IMR-90 (cell line): ENCODE measurements around the gene FLVCR1. TPM values are rescaled to one million over a fixed set of nuclear protein-coding genes. Genes with fewer than 3 reads are reported as not detected.
"Not testable (repeated sequence)": the region's sequence is repeated elsewhere in the genome, so short reads cannot be mapped to it uniquely, and the experiment has no call there.

Experiments used
- ATAC-seq: fragments of 200-7000 bp; cut with Tn5 transposase; 2 replicates; pipeline ENCODE4 v1.9.1; 2020; ENCODE audit warnings: low read depth, mild to moderate bottlenecking, moderate library complexity
- BruUV-seq: library from RNA; stranded (reverse); fragments of 400-500 nt; replicated peaks from 2 replicates; lab custom pipeline; 2021; lab: Mats Ljungman, UMichigan
- CTCF ChIA-PET: fragments of 300-600 bp; formaldehyde crosslinking; extraction: SDS; loops from one replicate; lab custom pipeline; 2021; ENCODE audit warnings: antibody characterized with exemption; lab: Yijun Ruan, JAX
- POLR2A ChIA-PET: fragments of 300-600 bp; sonication (Branson Sonifier 250); formaldehyde crosslinking; loops from one replicate; lab custom pipeline; 2022; ENCODE audit warnings: antibody characterized with exemption; ENCODE audit not compliant: unreplicated experiment; lab: Charles Lee
- DNase-seq: peaks from one replicate; pipeline ENCODE4 v3.0.0; 2013
- H2AFZ ChIP-seq: replicated peaks from 2 replicates; pipeline ENCODE3; 2013; ENCODE audit warnings: low read length, mild to moderate bottlenecking; ENCODE audit not compliant: poor library complexity
- H2AK5ac ChIP-seq: 2 replicates; pipeline ENCODE4 v1.6.1; 2013; ENCODE audit warnings: low read depth, low read length, inconsistent platforms
- H2AK9ac ChIP-seq: replicated peaks from 2 replicates; pipeline ENCODE3; 2013; ENCODE audit warnings: mild to moderate bottlenecking, low read depth, low read length, moderate library complexity; ENCODE audit not compliant: poor library complexity
- H2BK120ac ChIP-seq: 2 replicates; pipeline ENCODE4 v1.6.1; 2013; ENCODE audit warnings: low read depth, low read length, inconsistent platforms
- H2BK15ac ChIP-seq: 3 replicates; pipeline ENCODE4 v1.6.1; 2013; ENCODE audit warnings: low read depth, low read length, inconsistent platforms
- H2BK20ac ChIP-seq: 2 replicates; pipeline ENCODE4 v1.6.1; 2013; ENCODE audit warnings: low read depth, mild to moderate bottlenecking, inconsistent platforms, low read length, moderate library complexity
- H2BK5ac ChIP-seq: 2 replicates; pipeline ENCODE4 v1.6.1; 2013; ENCODE audit warnings: mild to moderate bottlenecking, low read depth, low read length, inconsistent platforms; ENCODE audit not compliant: poor library complexity, severe bottlenecking
- H3K14ac ChIP-seq: replicated peaks from 2 replicates; pipeline ENCODE4 v1.6.1; 2013; ENCODE audit warnings: low read depth, low read length, inconsistent platforms
- H3K18ac ChIP-seq: 2 replicates; pipeline ENCODE4 v1.6.1; 2013; ENCODE audit warnings: low read depth, low read length, control low read depth
- H3K23ac ChIP-seq: 2 replicates; pipeline ENCODE4 v1.6.1; 2013; ENCODE audit warnings: low read depth, low read length, inconsistent platforms
- H3K27ac ChIP-seq: 2 replicates; pipeline ENCODE4 v1.5.1; 2013; ENCODE audit warnings: mild to moderate bottlenecking, control low read depth, low read length; ENCODE audit not compliant: insufficient read depth
- H3K27me3 ChIP-seq: 2 replicates; pipeline ENCODE4 v1.6.1; 2013; ENCODE audit warnings: low read length; ENCODE audit not compliant: control insufficient read depth, insufficient read depth
- H3K36me3 ChIP-seq: 2 replicates; pipeline ENCODE4 v1.6.1; 2013; ENCODE audit warnings: low read length, mixed read lengths; ENCODE audit not compliant: control insufficient read depth, insufficient read depth
- H3K4ac ChIP-seq: 2 replicates; pipeline ENCODE4 v1.6.1; 2013; ENCODE audit warnings: low read depth, low read length, inconsistent platforms
- H3K4me1 ChIP-seq: 2 replicates; pipeline ENCODE4 v1.6.1; 2013; ENCODE audit warnings: low read length, mixed read lengths; ENCODE audit not compliant: control insufficient read depth, insufficient read depth
- H3K4me2 ChIP-seq: 2 replicates; pipeline ENCODE4 v1.6.1; 2013; ENCODE audit warnings: low read depth, mild to moderate bottlenecking, control low read depth, low read length, moderate library complexity
- H3K4me3 ChIP-seq: 2 replicates; pipeline ENCODE4 v1.5.1; 2013; ENCODE audit warnings: low read depth, mild to moderate bottlenecking, control low read depth, low read length, moderate library complexity; ENCODE audit not compliant: insufficient read depth
- H3K56ac ChIP-seq: 2 replicates; pipeline ENCODE4 v1.6.1; 2013; ENCODE audit warnings: low read length, inconsistent platforms; ENCODE audit not compliant: insufficient read depth; ENCODE audit errors: extremely low read depth
- H3K79me1 ChIP-seq, 2 experiments: 2 replicates each; pipeline ENCODE4 v1.6.1; 2013; ENCODE audit warnings: low read length in 2 of 2, inconsistent platforms in 1 of 2, low read depth in 1 of 2
- H3K9ac ChIP-seq: 2 replicates; pipeline ENCODE4 v1.6.1; 2013; ENCODE audit warnings: low read depth, low read length, control low read depth
- H3K9me1 ChIP-seq: 2 replicates; pipeline ENCODE4 v1.6.1; 2013; ENCODE audit warnings: low read length, inconsistent platforms; ENCODE audit not compliant: insufficient read depth
- H3K9me3 ChIP-seq: 2 replicates; pipeline ENCODE4 v1.6.1; 2013; ENCODE audit warnings: low read length; ENCODE audit not compliant: control insufficient read depth, insufficient read depth
- H4K20me1 ChIP-seq: 2 replicates; pipeline ENCODE4 v1.6.1; 2013; ENCODE audit warnings: low read length, inconsistent platforms; ENCODE audit not compliant: insufficient read depth
- H4K5ac ChIP-seq: 2 replicates; pipeline ENCODE4 v1.6.1; 2013; ENCODE audit warnings: mild to moderate bottlenecking, low read depth, low read length, control low read depth
- H4K8ac ChIP-seq, 2 experiments: 2 replicates each; pipeline ENCODE4 v1.6.1; 2013; ENCODE audit warnings: low read depth in 2 of 2, low read length in 2 of 2, control low read depth in 1 of 2, inconsistent platforms in 1 of 2
- H4K91ac ChIP-seq: 2 replicates; pipeline ENCODE4 v1.6.1; 2013; ENCODE audit warnings: low read depth, low read length, inconsistent platforms; ENCODE audit not compliant: insufficient read depth
- BHLHE40 ChIP-seq: fragments of 150-350 bp; IDR thresholded peaks from 2 replicates; pipeline ENCODE4 v1.6.1; 2016; ENCODE audit warnings: mild to moderate bottlenecking, low read depth, low read length
- CHD1 ChIP-seq: IDR thresholded peaks from 2 replicates; pipeline ENCODE4 v1.6.1; 2012; ENCODE audit warnings: low read depth, low read length, improper control_type of control experiment
- FOS ChIP-seq: fragments of 150-350 bp; IDR thresholded peaks from 2 replicates; pipeline ENCODE4 v1.6.1; 2016; ENCODE audit warnings: low read depth, low read length
- MAFK ChIP-seq: IDR thresholded peaks from 2 replicates; pipeline ENCODE4 v1.6.1; 2012; ENCODE audit warnings: low read depth, low read length, improper control_type of control experiment
- MAZ ChIP-seq: IDR thresholded peaks from 2 replicates; pipeline ENCODE4 v1.6.1; 2012; ENCODE audit warnings: low read depth, mild to moderate bottlenecking, low read length, improper control_type of control experiment, moderate library complexity, borderline replicate concordance
- MXI1 ChIP-seq: IDR thresholded peaks from 2 replicates; pipeline ENCODE4 v1.6.1; 2012; ENCODE audit warnings: low read depth, mild to moderate bottlenecking, low read length, moderate library complexity, borderline replicate concordance
- RAD21 ChIP-seq: IDR thresholded peaks from 2 replicates; pipeline ENCODE4 v1.6.1; 2012; ENCODE audit warnings: low read length, improper control_type of control experiment
- RFX5 ChIP-seq: IDR thresholded peaks from 2 replicates; pipeline ENCODE4 v1.8.0; 2012; ENCODE audit warnings: low read depth, mild to moderate bottlenecking, low read length, moderate library complexity
- SMC3 ChIP-seq: fragments of 150-350 bp; IDR thresholded peaks from 2 replicates; pipeline ENCODE4 v1.6.1; 2016; ENCODE audit warnings: low read depth, mild to moderate bottlenecking, antibody characterized with exemption, low read length, moderate library complexity
- WGBS, 2 experiments: methylation state at CpG; one replicate each; pipeline versions ENCODE4 v1.1.5 to v1.1.7; 2013; ENCODE audit warnings: missing lambda C conversion rate in 2 of 2; ENCODE audit not compliant: insufficient read length in 1 of 2; ENCODE audit errors: extremely low coverage in 2 of 2; 5-methylcytosine and 5-hydroxymethylcytosine counted together
- dilution Hi-C: fragments of 300-500 bp; cut with HindIII; formaldehyde crosslinking; loops from one replicate; pipeline ENCODE4 v1.14.3; 2018; ENCODE audit warnings: low sequenced_read_pairs; ENCODE audit not compliant: unreplicated experiment
- in situ Hi-C: fragments of 300-500 bp; cut with MboI; formaldehyde crosslinking; loops from 3 replicates; pipeline ENCODE4 v1.14.3; 2019; ENCODE audit warnings: low sequenced_read_pairs, inconsistent platforms, mixed read lengths
- intact Hi-C: fragments of 100-400 bp; cut with micrococcal nuclease; formaldehyde crosslinking; loops from 2 replicates; pipeline ENCODE4 v1.10.0; 2022
- polyA plus RNA-seq, 3 experiments: library from polyadenylated mRNA; depleted of rRNA; stranded (reverse); fragments of >200 nt; gene quantifications; 2 replicates each; pipeline ENCODE4 v1.2.3, GENCODE V29; 2012; ENCODE audit warnings: low replicate concordance in 1 of 3
- total RNA-seq: library from RNA; depleted of rRNA; stranded (reverse); fragments of >200 nt; gene quantifications from 2 replicates; pipeline ENCODE4 v1.2.3, GENCODE V29; 2012

Gene FLVCR1
- total and polyA plus RNA-seq, 2 of the 4 experiments (the other 2 are of a cell fraction), result 2.4 to 3.9 TPM

DNA sequence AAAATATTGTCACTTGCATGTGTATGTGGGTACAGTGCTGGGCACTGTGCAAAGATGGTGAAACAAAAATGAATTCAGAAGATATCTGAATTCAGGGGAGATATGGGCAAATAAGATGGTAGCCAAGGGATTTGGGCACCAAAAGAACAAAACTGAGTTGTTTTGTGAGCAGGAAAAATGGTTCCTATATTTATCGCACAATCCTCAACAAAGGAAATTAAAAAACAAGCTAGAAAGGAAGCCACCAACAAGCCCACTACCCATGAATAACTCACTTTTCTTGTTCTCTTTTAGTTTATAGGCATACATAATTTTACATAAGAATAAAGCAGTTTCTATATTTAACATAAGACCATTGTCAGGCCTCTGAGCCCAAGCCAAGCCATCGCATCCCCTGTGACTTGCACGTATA is 51.6 kb downstream of the FLVCR1 start:
- BruUV-seq, result no TSS peak
- no peak overlapping the region for H2AFZ ChIP-seq
- DNase-seq (no peak), ATAC-seq (no peak)
- CTCF ChIA-PET, result no interaction called here
- intact Hi-C loops (no loop called here), dilution Hi-C loops (no loop called here), in situ Hi-C loops (no loop called here)
- H3K23ac ChIP-seq, result no peak overlapping the region
- peaks cover 5% of the 10 kb centered on the region for H3K27me3 ChIP-seq
- no peak overlapping the region for H3K4me2 ChIP-seq
- no peaks in the 10 kb centered on the region for H3K4me1 ChIP-seq
- no peaks in the 10 kb centered on the region for H3K79me1 ChIP-seq
- no peak overlapping the region for H4K8ac ChIP-seq
- no peak overlapping the region for H3K9ac ChIP-seq
- H2AK5ac ChIP-seq, result no peak overlapping the region
- H3K36me3 ChIP-seq, result no peaks in the 10 kb centered on the region
- no peak overlapping the region for H3K27ac ChIP-seq
- H3K18ac ChIP-seq, result no peak overlapping the region
- WGBS, 2 experiments, result no CpG with 5 or more reads among the region's 3 CpGs
- H2AK9ac ChIP-seq, result no peak overlapping the region
- H4K20me1 ChIP-seq, result no peaks in the 10 kb centered on the region
- H3K4ac ChIP-seq, result no peak overlapping the region
- no peak overlapping the region for H4K91ac ChIP-seq
- H2BK15ac ChIP-seq, result no peak overlapping the region
- H2BK20ac ChIP-seq, result no peak overlapping the region
- TF ChIP-seq CHD1 (no peak), RAD21 (no peak), MAFK (no peak), SMC3 (no peak), BHLHE40 (no peak), FOS (no peak), MXI1 (no peak), MAZ (no peak), RFX5 (no peak)
- no peak overlapping the region for H4K5ac ChIP-seq
- H2BK120ac ChIP-seq, result no peak overlapping the region
- H2BK5ac ChIP-seq, result no peak overlapping the region
- H3K9me1 ChIP-seq, result no peaks in the 10 kb centered on the region
- no peak overlapping the region for H3K56ac ChIP-seq
- no peaks in the 10 kb centered on the region for H3K9me3 ChIP-seq
- no peak overlapping the region for H3K4me3 ChIP-seq
- H3K14ac ChIP-seq, result no peak overlapping the region
- POLR2A ChIA-PET, result no interaction called here

DNA sequence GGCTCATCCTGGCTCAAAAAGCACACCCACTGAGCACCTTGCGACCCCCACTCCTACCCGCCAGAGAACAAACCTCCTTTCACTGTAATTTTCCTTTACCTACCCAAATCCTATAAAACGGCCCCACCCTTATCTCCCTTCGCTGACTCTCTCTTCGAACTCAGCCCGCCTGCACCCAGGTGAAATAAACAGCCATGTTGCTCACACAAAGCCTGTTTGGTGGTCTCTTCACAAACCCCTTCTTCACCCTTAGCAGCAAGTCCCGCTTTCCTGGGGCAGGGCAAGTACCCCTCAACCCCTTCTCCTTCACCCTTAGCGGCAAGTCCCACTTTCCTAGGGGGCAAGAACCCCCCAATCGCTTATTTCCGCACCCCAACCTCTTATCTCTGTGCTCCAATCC is 52.1 kb downstream of the FLVCR1 start:
- H3K79me1 ChIP-seq, H2AFZ ChIP-seq, H2BK20ac ChIP-seq, H2AK5ac ChIP-seq, H4K20me1 ChIP-seq, H3K4me1 ChIP-seq, H4K5ac ChIP-seq, H3K27me3 ChIP-seq, H3K27ac ChIP-seq, H3K36me3 ChIP-seq, H2AK9ac ChIP-seq, CTCF ChIA-PET, in situ Hi-C loops, H3K56ac ChIP-seq, H2BK120ac ChIP-seq, H3K9me3 ChIP-seq, H3K18ac ChIP-seq, H2BK15ac ChIP-seq, H3K4ac ChIP-seq, H2BK5ac ChIP-seq, H3K4me2 ChIP-seq, H4K91ac ChIP-seq, H3K4me3 ChIP-seq, H3K9ac ChIP-seq, H4K8ac ChIP-seq, ATAC-seq, BruUV-seq, intact Hi-C loops, H3K14ac ChIP-seq, dilution Hi-C loops, H3K9me1 ChIP-seq, H3K23ac ChIP-seq, DNase-seq, POLR2A ChIA-PET: not testable (repeated sequence)
- no CpG with 5 or more reads among the region's 10 CpGs for WGBS, 2 experiments
